ENCODE measurements around the gene LMO1. TPM values are rescaled to one million over a fixed set of nuclear protein-coding genes. Genes with fewer than 3 reads are reported as not detected.

LMO1 gene
- total and polyA plus RNA-seq, 2 of the 8 experiments (the other 6 are each of a cell fraction or from before 2014, with no cell fraction given) = 0.17 TPM; not detected in 1

- H3K79me2 ChIP-seq (ENCODE audit: control insufficient read depth in 1 of 2, insufficient read depth in 2 of 2, low read length in 2 of 2) = no peaks in the 10 kb centered on the region
- DNase-seq (ENCODE audit: low read depth in 1 of 2, low spot score in 2 of 2) (peak in 1 of 2 experiments; percentile 24), FAIRE-seq (no peak)
- no peak overlapping the region for H2BK20ac ChIP-seq (ENCODE audit: low read length)
- no peak overlapping the region for H4K91ac ChIP-seq (replicated peaks; ENCODE audit: insufficient read length, low read length)
- H3K4me1 ChIP-seq (replicated peaks in 1 of 4; ENCODE audit: control insufficient read depth in 3 of 4, insufficient read depth in 4 of 4, low read length in 3 of 4) = peaks cover 0 to 6% (median 2%) of the 10 kb centered on the region in 4 experiments; a peak in 3 of 7 replicates
- H3K14ac ChIP-seq (ENCODE audit: insufficient read length) = no peak overlapping the region
- no peak overlapping the region for H2AK5ac ChIP-seq (ENCODE audit: low read depth, low read length)
- no peak overlapping the region for H2AFZ ChIP-seq (ENCODE audit: low read length)
- H4K5ac ChIP-seq (ENCODE audit: insufficient read length, low read depth, low read length) = no peak overlapping the region
- H3K9ac ChIP-seq (replicated peaks in 1 of 4; ENCODE audit: extremely low read depth in 1 of 4, low read depth in 3 of 4, low read length in 3 of 4) = no peak overlapping the region
- no peak overlapping the region for H3K23ac ChIP-seq (ENCODE audit: insufficient read length)
- no peak overlapping the region for H2BK120ac ChIP-seq (replicated peaks; ENCODE audit: low read depth, low read length)
- H3K36me3 ChIP-seq (ENCODE audit: control insufficient read depth in 2 of 4, insufficient read depth in 4 of 4, low read length in 3 of 4) = no peaks in the 10 kb centered on the region
- H3K23me2 ChIP-seq (ENCODE audit: low read depth, low read length) = no peaks in the 10 kb centered on the region
- no peak overlapping the region for H3K27ac ChIP-seq (ENCODE audit: low read depth, low read length)
- H4K8ac ChIP-seq (ENCODE audit: extremely low read depth, insufficient read depth, low read length) = no peak overlapping the region
- H2BK12ac ChIP-seq (ENCODE audit: low read depth, low read length) = no peak overlapping the region
- WGBS, 2 experiments (ENCODE audit: extremely low coverage in 1 of 2, insufficient coverage in 1 of 2, insufficient read length in 1 of 2, insufficient replicate concordance in 2 of 2, low coverage in 1 of 2, low lambda C conversion rate in 2 of 2, missing lambda C conversion rate in 1 of 2) = 85% methylated on average over 9 of the region's 11 CpGs; no CpG with 5 or more reads in 1 of the 2 experiments
- peaks cover 0 to 3% of the 10 kb centered on the region in 2 experiments for H4K20me1 ChIP-seq (replicated peaks in 1 of 2; ENCODE audit: control insufficient read depth in 1 of 2, insufficient read depth in 2 of 2, low read length in 2 of 2)
- no peak overlapping the region for H3K56ac ChIP-seq (replicated peaks; ENCODE audit: insufficient read length, low read depth, low read length)
- H2BK15ac ChIP-seq (ENCODE audit: low read length) = no peak overlapping the region
- H3K4me3 ChIP-seq (ENCODE audit: extremely low read depth in 1 of 4, insufficient read depth in 2 of 4, low read depth in 3 of 4, low read length in 4 of 4) = no peak overlapping the region
- H3K18ac ChIP-seq (ENCODE audit: extremely low read depth, low read length) = no peak overlapping the region
- H3K4me2 ChIP-seq (ENCODE audit: insufficient read depth in 1 of 2, low read depth in 2 of 2, low read length in 2 of 2) = no peak overlapping the region
- H3K9me3 ChIP-seq (ENCODE audit: insufficient read depth in 2 of 2, low read depth in 1 of 2, low read length in 1 of 2) = no peaks in the 10 kb centered on the region
- H3K4ac ChIP-seq (replicated peaks; ENCODE audit: insufficient read length, low read depth, low read length) = no peak overlapping the region
- POLR2A ChIA-PET (ENCODE audit: partially characterized antibody) = no interaction called here
- CTCF ChIA-PET (ENCODE audit: partially characterized antibody) = interaction anchor here (1.2 to 5.1 kb wide), 4 partner anchors 8 to 28 kb away, joined by 4 to 24 read pairs (median 6); partner anchors contain the start of gene LMO1
- no peaks in the 10 kb centered on the region for H3K79me1 ChIP-seq (ENCODE audit: low read depth, low read length)
- no peak overlapping the region for H2BK5ac ChIP-seq (ENCODE audit: low read depth, low read length)
- H3K27me3 ChIP-seq (replicated peaks in 1 of 4; ENCODE audit: control insufficient read depth in 3 of 4, extremely low read depth in 1 of 4, insufficient read depth in 3 of 4, low read length in 3 of 4) = no peaks in the 10 kb centered on the region; a peak in 1 of 7 replicates
- TF ChIP-seq BRCA1 (IDR thresholded peaks at IDR 0.05; ENCODE audit: low read depth, low read length) (no peak), EP300 (IDR thresholded peaks at IDR 0.05; ENCODE audit: borderline replicate concordance in 1 of 2, low read depth in 2 of 2, low read length in 2 of 2) (no peak), TEAD4 (IDR thresholded peaks at IDR 0.05; ENCODE audit: low read depth, low read length) (no peak), CHD2 (IDR thresholded peaks at IDR 0.05; ENCODE audit: low read length) (no peak), POLR2AphosphoS5 (IDR thresholded peaks at IDR 0.05; ENCODE audit: low read depth, low read length) (no peak), HDAC2 (IDR thresholded peaks at IDR 0.05; ENCODE audit: borderline replicate concordance in 1 of 2, low read depth in 2 of 2, low read length in 2 of 2) (no peak), JUND (IDR thresholded peaks at IDR 0.05; ENCODE audit: low read length) (no peak), RFX5 (IDR thresholded peaks at IDR 0.05; ENCODE audit: borderline replicate concordance, low read depth, low read length) (no peak), SRF (IDR thresholded peaks at IDR 0.05; ENCODE audit: low read depth, low read length) (no peak), CBX5 (IDR thresholded peaks at IDR 0.05; ENCODE audit: low read depth, low read length) (no peak), PHF8 (conservative IDR thresholded peaks at IDR 0.05; ENCODE audit: low read depth, low read length) (no peak), TBP (IDR thresholded peaks at IDR 0.05; ENCODE audit: low read depth, low read length) (no peak), CEBPB (IDR thresholded peaks at IDR 0.05; ENCODE audit: low read depth, low read length) (no peak)
Measured at GRCh38 chr11:8291421-8292350, 28.0 kb upstream of the LMO1 start.
